Measurements from ENCODE around the gene KRTAP13-2. TPM values are rescaled to one million over a fixed set of nuclear protein-coding genes. Genes with fewer than 3 reads are reported as not detected.

Gene KRTAP13-2
- total RNA-seq, 1 experiment from 2014 or later = not detected

GRCh38 chr21:30395731-30396130 is 23.7 kb upstream of the KRTAP13-2 start, which contains the start of gene KRTAP13-1:
Gene KRTAP13-1 (plus strand): TSS chr21:30396031. CDS start chr21:30396087, 56 bp downstream.
- H3K27ac ChIP-seq = no peak within 1 kb of the TSS
- no peak within 1 kb of the TSS for H3K4me2 ChIP-seq
- DNase-seq = no peak
- H3K9me3 ChIP-seq (ENCODE audit: insufficient read depth, low read depth) = no peaks in the 10 kb centered on the region
- no peak for TF ChIP-seq EZH2 (IDR thresholded peaks at IDR 0.05; ENCODE audit: low read depth)
- TF ChIP-seq CTCF (conservative IDR thresholded peaks at IDR 0.05) = no peak
- H2AFZ ChIP-seq = no peak within 1 kb of the TSS
- BruUV-seq (replicated peaks) = no TSS peak
- CTCF ChIA-PET = interaction anchor here (0.5 kb wide), 1 partner anchor 350 kb away, joined by 3 read pairs; no protein-coding TSS in a partner anchor
- no peaks in the 10 kb centered on the region for H3K4me1 ChIP-seq (replicated peaks; ENCODE audit: insufficient read depth)
- H3F3A ChIP-seq (ENCODE audit: insufficient read depth, low read depth) = no peaks in the 10 kb centered on the region
- no peaks in the 10 kb centered on the region for H3K79me2 ChIP-seq (ENCODE audit: low read depth)
- POLR2A ChIA-PET (ENCODE audit: unreplicated experiment) = no interaction called here
- H3K36me3 ChIP-seq (ENCODE audit: low read depth) = no peaks in the 10 kb centered on the region
- no peak within 1 kb of the TSS for H3K4me3 ChIP-seq
- no peaks in the 10 kb centered on the region for H4K20me1 ChIP-seq (ENCODE audit: insufficient read depth)
- intact Hi-C loops (cut with micrococcal nuclease; ENCODE audit: unreplicated experiment) = no loop called here
- no peaks in the 10 kb centered on the region for H3K27me3 ChIP-seq (ENCODE audit: insufficient read depth, low read depth)
- no peaks in the 10 kb centered on the region for H3K9me2 ChIP-seq (ENCODE audit: insufficient read depth)

GRCh38 chr21:30391492-30392025 is 19.5 kb upstream of the KRTAP13-2 start:
- H3K79me2 ChIP-seq (ENCODE audit: low read depth) = no peaks in the 10 kb centered on the region
- H3K4me2 ChIP-seq = no peak overlapping the region
- H3F3A ChIP-seq (ENCODE audit: insufficient read depth, low read depth) = no peaks in the 10 kb centered on the region
- no peak overlapping the region for H3K27ac ChIP-seq
- no peak overlapping the region for H3K4me3 ChIP-seq
- no peak for DNase-seq
- no peaks in the 10 kb centered on the region for H3K27me3 ChIP-seq (ENCODE audit: insufficient read depth, low read depth)
- no peaks in the 10 kb centered on the region for H3K36me3 ChIP-seq (ENCODE audit: low read depth)
- TF ChIP-seq CTCF (conservative IDR thresholded peaks at IDR 0.05) (no peak), EZH2 (IDR thresholded peaks at IDR 0.05; ENCODE audit: low read depth) (no peak)
- H3K9me3 ChIP-seq (ENCODE audit: insufficient read depth, low read depth) = no peaks in the 10 kb centered on the region
- ChIA-PET CTCF (no interaction called here), POLR2A (ENCODE audit: unreplicated experiment) (no interaction called here)
- no peak overlapping the region for H2AFZ ChIP-seq
- H3K4me1 ChIP-seq (replicated peaks; ENCODE audit: insufficient read depth) = no peaks in the 10 kb centered on the region
- no peaks in the 10 kb centered on the region for H3K9me2 ChIP-seq (ENCODE audit: insufficient read depth)
- H4K20me1 ChIP-seq (ENCODE audit: insufficient read depth) = no peaks in the 10 kb centered on the region
- intact Hi-C loops (cut with micrococcal nuclease; ENCODE audit: unreplicated experiment) = no loop called here
- no TSS peak for BruUV-seq (replicated peaks)

GRCh38 chr21:30382201-30382600 is 10.1 kb upstream of the KRTAP13-2 start:
- H3K79me2 ChIP-seq (ENCODE audit: low read depth) = no peaks in the 10 kb centered on the region
- no peak overlapping the region for H3K4me3 ChIP-seq
- H3K9me3 ChIP-seq (ENCODE audit: insufficient read depth, low read depth) = no peaks in the 10 kb centered on the region
- H3K27me3 ChIP-seq (ENCODE audit: insufficient read depth, low read depth) = no peaks in the 10 kb centered on the region
- H3K36me3 ChIP-seq (ENCODE audit: low read depth) = no peaks in the 10 kb centered on the region
- H3K9me2 ChIP-seq (ENCODE audit: insufficient read depth) = no peaks in the 10 kb centered on the region
- H3K4me1 ChIP-seq (replicated peaks; ENCODE audit: insufficient read depth) = no peaks in the 10 kb centered on the region
- ChIA-PET POLR2A (ENCODE audit: unreplicated experiment) (no interaction called here), CTCF (no interaction called here)
- intact Hi-C loops (cut with micrococcal nuclease; ENCODE audit: unreplicated experiment) = no loop called here
- H3K27ac ChIP-seq = no peak overlapping the region
- BruUV-seq (replicated peaks) = no TSS peak
- H3F3A ChIP-seq (ENCODE audit: insufficient read depth, low read depth) = no peaks in the 10 kb centered on the region
- DNase-seq = no peak
- TF ChIP-seq CTCF (conservative IDR thresholded peaks at IDR 0.05) (no peak), EZH2 (IDR thresholded peaks at IDR 0.05; ENCODE audit: low read depth) (no peak)
- H4K20me1 ChIP-seq (ENCODE audit: insufficient read depth) = no peaks in the 10 kb centered on the region
- H3K4me2 ChIP-seq = no peak overlapping the region
- no peak overlapping the region for H2AFZ ChIP-seq
